ENCODE measurements around the gene SLC12A2. TPM values are rescaled to one million over a fixed set of nuclear protein-coding genes. Genes with fewer than 3 reads are reported as not detected.

Gene SLC12A2
- total and polyA plus RNA-seq, 9 of the 15 experiments (the other 6 are each of a cell fraction or from before 2014, with no cell fraction given) = 5.1 to 20.3 (median 12.6) TPM

DNA sequence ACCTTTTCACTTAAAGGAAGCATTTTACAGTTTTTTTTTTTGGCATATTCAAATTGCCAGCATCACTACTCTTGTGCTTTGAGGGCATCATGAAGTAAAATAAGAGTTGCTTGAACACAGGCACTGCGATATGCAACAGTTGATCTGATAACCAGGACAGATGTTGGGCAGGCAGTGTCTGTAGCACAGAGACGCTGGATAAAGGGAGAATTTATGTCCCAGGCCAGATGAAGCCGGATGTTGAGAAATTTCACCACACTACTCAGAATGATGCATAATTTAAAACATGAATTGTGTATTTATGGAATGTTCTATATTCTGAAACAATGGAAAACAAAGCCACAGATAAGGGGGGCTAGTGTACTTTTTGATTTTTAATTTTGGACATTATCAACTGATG is 71.4 kb downstream of the SLC12A2 start:
- no peaks in the 10 kb centered on the region for H3K27me3 ChIP-seq (ENCODE audit: control insufficient read depth in 2 of 2, insufficient read depth in 2 of 2, low read length in 2 of 2)
- POLR2A ChIA-PET = interaction anchor here (1.1 kb wide), 1 partner anchor 8 kb away, joined by 3 read pairs; no protein-coding TSS in a partner anchor
- H3K9me1 ChIP-seq (ENCODE audit: control insufficient read depth, insufficient read depth, low read length) = no peaks in the 10 kb centered on the region
- 53% methylated on average over 3 of the region's 3 CpGs for WGBS (ENCODE audit: insufficient coverage, low coverage, missing lambda C conversion rate)
- no TSS peak for BruUV-seq (replicated peaks)
- CTCF ChIA-PET (ENCODE audit: low intra/inter-chr PET ratio) = no interaction called here
- H3K79me2 ChIP-seq (ENCODE audit: control insufficient read depth, insufficient read depth, low read length) = no peaks in the 10 kb centered on the region
- H3K4me3 ChIP-seq = no peak overlapping the region
- no peaks in the 10 kb centered on the region for H4K20me1 ChIP-seq (replicated peaks; ENCODE audit: control insufficient read depth, insufficient read depth, low read length)
- no peak overlapping the region for H3K27ac ChIP-seq (ENCODE audit: extremely low read depth, low read depth, low read length)
- FAIRE-seq (no peak), DNase-seq (ENCODE audit: extremely low read depth in 1 of 4, low spot score in 3 of 4) (no peak), ATAC-seq (no peak)
- H2AFZ ChIP-seq (ENCODE audit: low read depth, low read length) = no peak overlapping the region
- H3K4me2 ChIP-seq (ENCODE audit: insufficient read depth, low read length) = no peak overlapping the region
- H3K36me3 ChIP-seq (ENCODE audit: control insufficient read depth, insufficient read depth, low read length) = peaks cover 26% of the 10 kb centered on the region; the same call in 2 of the 3 replicates
- in situ Hi-C loops (cut with MboI) (no loop called here), intact Hi-C loops (cut with micrococcal nuclease) (no loop called here)
- H3K9me3 ChIP-seq (replicated peaks; ENCODE audit: control insufficient read depth, insufficient read depth, low read depth, low read length) = no peaks in the 10 kb centered on the region
- no peak overlapping the region for H3K9ac ChIP-seq (ENCODE audit: insufficient read depth in 1 of 2, low read depth in 2 of 2, low read length in 2 of 2)
- no peaks in the 10 kb centered on the region for H3K4me1 ChIP-seq (replicated peaks in 1 of 2; ENCODE audit: control insufficient read depth in 2 of 2, insufficient read depth in 2 of 2, low read length in 2 of 2)
- TF ChIP-seq ZNF41 (CRISPR knock-in tag; conservative IDR thresholded peaks at IDR 0.05) (no peak), ZNF133 (CRISPR knock-in tag; IDR thresholded peaks at IDR 0.05) (no peak), ETV6 (IDR thresholded peaks at IDR 0.05; ENCODE audit: borderline replicate concordance in 1 of 2, low read depth in 2 of 2, low read length in 1 of 2) (no peak), ETV6 (CRISPR knock-in tag; IDR thresholded peaks at IDR 0.05; ENCODE audit: borderline replicate concordance) (no peak), MCM7 (IDR thresholded peaks at IDR 0.05) (no peak), ZNF165 (CRISPR knock-in tag; IDR thresholded peaks at IDR 0.05; ENCODE audit: borderline replicate concordance) (no peak), TSC22D4 (tag; IDR thresholded peaks at IDR 0.05) (no peak), MEIS2 (IDR thresholded peaks at IDR 0.05; ENCODE audit: partially characterized antibody) (no peak), ZNF717 (CRISPR knock-in tag; IDR thresholded peaks at IDR 0.05) (no peak), CBX8 (IDR thresholded peaks at IDR 0.05; ENCODE audit: borderline replicate concordance, extremely low read depth, low read depth, low read length, poor library complexity, severe bottlenecking) (no peak), MAFK (IDR thresholded peaks at IDR 0.05; ENCODE audit: low read length) (no peak), SAFB2 (IDR thresholded peaks at IDR 0.05; ENCODE audit: borderline replicate concordance, low read depth, low read length, severe bottlenecking) (no peak), BRCA1 (IDR thresholded peaks at IDR 0.05) (no peak), BRCA1 (CRISPR knock-in tag; IDR thresholded peaks at IDR 0.05) (no peak), ATF7 (IDR thresholded peaks at IDR 0.05) (no peak), ZSCAN32 (CRISPR knock-in tag; IDR thresholded peaks at IDR 0.05) (no peak)
- TF ChIP-seq, protein P1, sequence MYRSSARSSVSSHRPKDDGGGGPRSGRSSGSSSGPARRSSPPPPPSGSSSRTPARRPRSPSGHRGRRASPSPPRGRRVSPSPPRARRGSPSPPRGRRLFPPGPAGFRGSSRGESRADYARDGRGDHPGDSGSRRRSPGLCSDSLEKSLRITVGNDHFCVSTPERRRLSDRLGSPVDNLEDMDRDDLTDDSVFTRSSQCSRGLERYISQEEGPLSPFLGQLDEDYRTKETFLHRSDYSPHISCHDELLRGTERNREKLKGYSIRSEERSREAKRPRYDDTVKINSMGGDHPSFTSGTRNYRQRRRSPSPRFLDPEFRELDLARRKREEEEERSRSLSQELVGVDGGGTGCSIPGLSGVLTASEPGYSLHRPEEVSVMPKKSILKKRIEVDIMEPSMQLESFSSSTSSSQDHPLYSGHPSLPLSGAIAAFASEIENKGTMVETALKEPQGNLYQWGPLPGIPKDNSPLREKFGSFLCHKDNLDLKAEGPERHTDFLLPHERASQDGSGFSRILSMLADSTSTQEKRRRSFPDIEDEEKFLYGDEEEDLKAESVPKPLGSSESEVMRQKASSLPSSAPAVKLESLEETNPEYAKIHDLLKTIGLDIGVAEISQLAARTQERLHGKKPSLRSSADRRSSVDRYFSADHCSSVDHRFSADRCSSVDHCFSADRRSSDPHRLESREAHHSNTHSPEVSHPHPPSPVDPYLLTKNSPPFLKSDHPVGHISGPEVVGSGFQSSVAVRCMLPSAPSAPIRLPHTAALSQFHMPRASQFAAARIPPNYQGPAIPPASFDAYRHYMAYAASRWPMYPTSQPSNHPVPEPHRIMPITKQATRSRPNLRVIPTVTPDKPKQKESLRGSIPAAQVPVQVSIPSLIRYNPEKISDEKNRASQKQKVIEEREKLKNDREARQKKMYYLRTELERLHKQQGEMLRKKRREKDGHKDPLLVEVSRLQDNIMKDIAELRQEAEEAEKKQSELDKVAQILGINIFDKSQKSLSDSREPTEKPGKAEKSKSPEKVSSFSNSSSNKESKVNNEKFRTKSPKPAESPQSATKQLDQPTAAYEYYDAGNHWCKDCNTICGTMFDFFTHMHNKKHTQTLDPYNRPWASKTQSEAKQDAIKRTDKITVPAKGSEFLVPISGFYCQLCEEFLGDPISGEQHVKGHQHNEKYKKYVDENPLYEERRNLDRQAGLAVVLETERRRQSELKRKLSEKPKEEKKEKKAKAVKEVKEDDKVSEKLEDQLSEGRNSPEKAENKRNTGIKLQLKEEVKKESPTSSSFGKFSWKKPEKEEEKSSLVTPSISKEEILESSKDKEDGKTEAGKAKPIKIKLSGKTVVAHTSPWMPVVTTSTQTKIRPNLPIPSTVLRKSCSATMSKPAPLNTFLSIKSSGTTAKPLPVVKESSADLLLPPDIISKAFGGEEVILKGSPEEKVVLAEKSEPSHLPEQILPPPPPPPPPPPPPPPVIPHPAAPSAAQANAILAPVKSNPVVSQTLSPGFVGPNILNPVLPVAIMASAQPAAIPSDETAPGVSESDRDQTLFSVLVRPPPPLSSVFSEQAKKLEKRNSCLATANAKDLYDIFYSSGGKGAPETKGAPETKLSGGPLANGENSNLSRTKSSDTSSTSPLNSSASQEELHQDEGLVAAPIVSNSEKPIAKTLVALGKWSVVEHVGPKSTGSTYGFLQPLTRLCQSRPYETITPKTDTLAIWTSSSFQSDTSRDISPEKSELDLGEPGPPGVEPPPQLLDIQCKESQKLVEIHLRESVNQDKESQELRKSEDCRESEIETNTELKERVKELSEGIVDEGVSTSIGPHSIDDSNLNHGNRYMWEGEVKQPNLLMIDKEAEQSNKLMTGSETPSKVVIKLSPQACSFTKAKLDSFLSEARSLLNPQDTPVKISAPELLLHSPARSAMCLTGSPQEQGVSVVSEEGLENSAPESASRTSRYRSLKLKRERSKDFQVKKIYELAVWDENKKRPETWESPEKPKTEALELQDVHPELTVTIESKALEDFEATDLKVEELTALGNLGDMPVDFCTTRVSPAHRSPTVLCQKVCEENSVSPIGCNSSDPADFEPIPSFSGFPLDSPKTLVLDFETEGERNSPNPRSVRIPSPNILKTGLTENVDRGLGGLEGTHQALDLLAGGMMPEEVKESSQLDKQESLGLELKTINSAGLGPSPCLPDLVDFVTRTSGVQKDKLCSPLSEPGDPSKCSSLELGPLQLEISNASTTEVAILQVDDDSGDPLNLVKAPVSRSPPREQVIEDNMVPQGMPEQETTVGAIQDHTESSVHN (IDR thresholded peaks at IDR 0.05; ENCODE audit: borderline replicate concordance in 1 of 2, low read depth in 1 of 2) = no peak
